Activated CD4-positive, alpha-beta T cell treated with anti-CD3 and anti-CD28 coated beads for 24 hours (primary cell): ENCODE results near the gene RAMP3.

Experiments used
- DNase-seq, 2 donors: peaks; one replicate each; pipeline ENCODE4 v3.0.0-alpha.2; 2020; ENCODE audit warnings: low read depth in 2 of 2

Gene RAMP3

GRCh38 chr7:45178241-45179225 lies 20.9 kb downstream of the RAMP3 start:
- no peak for DNase-seq

- no peak for DNase-seq
These were observed 22.1 kb downstream of the RAMP3 start for GRCh38 chr7:45179666-45180065.

GRCh38 chr7:45180084-45180986 lies 22.7 kb downstream of the RAMP3 start:
- DNase-seq = no peak

GRCh38 chr7:45181286-45181960 lies 23.8 kb downstream of the RAMP3 start:
- no peak for DNase-seq

GRCh38 chr7:45181991-45182855 lies 24.6 kb downstream of the RAMP3 start:
- no peak for DNase-seq

- no peak for DNase-seq
These were observed 25.5 kb downstream of the RAMP3 start for GRCh38 chr7:45182856-45183710.

- DNase-seq = no peak
These were observed 26.2 kb downstream of the RAMP3 start for GRCh38 chr7:45183711-45184210.

GRCh38 chr7:45184326-45185027 lies 26.9 kb downstream of the RAMP3 start:
- DNase-seq = no peak

- DNase-seq = no peak
These were observed 27.7 kb downstream of the RAMP3 start for GRCh38 chr7:45185028-45185863.

- no peak for DNase-seq
These were observed 28.3 kb downstream of the RAMP3 start for GRCh38 chr7:45185864-45186250.

- no peak for DNase-seq
These were observed 28.7 kb downstream of the RAMP3 start for GRCh38 chr7:45186261-45186813.

GRCh38 chr7:45187089-45187945 lies 29.7 kb downstream of the RAMP3 start:
- DNase-seq = no peak

- DNase-seq = no peak
These were observed 30.4 kb downstream of the RAMP3 start for GRCh38 chr7:45187946-45188411.

GRCh38 chr7:45188736-45189135 lies 31.1 kb downstream of the RAMP3 start:
- no peak for DNase-seq

- no peak for DNase-seq
These were observed 31.8 kb downstream of the RAMP3 start for GRCh38 chr7:45189151-45189970.
